GM18498 (cell line): ENCODE data around the gene CCS.
"Not testable (repeated sequence)": the region's sequence is repeated elsewhere in the genome, so short reads cannot be mapped to it uniquely, and the experiment has no call there.

Experiments
- ATAC-seq: cut with Tn5 transposase; IDR thresholded peaks from one replicate; pipeline ENCODE4 v1.9.1; 2021; ENCODE audit warnings: mild to moderate bottlenecking, moderate library complexity; ENCODE audit not compliant: unreplicated experiment

CCS gene

GRCh38 chr11:66625041-66625751, 32.2 kb downstream of the CCS start:
- no peak for ATAC-seq

GRCh38 chr11:66625752-66626149, 32.8 kb downstream of the CCS start:
- no peak for ATAC-seq

- ATAC-seq = no peak
Observed at GRCh38 chr11:66626382-66626781, 33.4 kb downstream of the CCS start.

- ATAC-seq = no peak
Observed at GRCh38 chr11:66626926-66627325, 33.9 kb downstream of the CCS start.

- ATAC-seq = no peak
Observed at GRCh38 chr11:66628061-66628603, 35.1 kb downstream of the CCS start.

GRCh38 chr11:66629356-66629755, 36.4 kb downstream of the CCS start:
- no peak for ATAC-seq

- no peak for ATAC-seq
Observed at GRCh38 chr11:66631883-66632282, 38.9 kb downstream of the CCS start.

GRCh38 chr11:66632952-66633351, 40.0 kb downstream of the CCS start:
- no peak for ATAC-seq

GRCh38 chr11:66636411-66636810, 43.4 kb downstream of the CCS start:
- ATAC-seq = no peak

GRCh38 chr11:66637557-66638176, 44.7 kb downstream of the CCS start:
- ATAC-seq = no peak

GRCh38 chr11:66638177-66639065, 45.4 kb downstream of the CCS start, which contains the start of gene RBM4:
Gene RBM4 (plus strand): TSS chr11:66638703. CDS start chr11:66639712, 1,009 bp downstream.
- ATAC-seq = peak; percentile 96

- no peak for ATAC-seq
Observed at GRCh38 chr11:66639066-66639813, 46.3 kb downstream of the CCS start.

GRCh38 chr11:66639814-66640340, 46.9 kb downstream of the CCS start:
- ATAC-seq = not testable (repeated sequence)

- no peak for ATAC-seq
Observed at GRCh38 chr11:66641834-66642233, 48.8 kb downstream of the CCS start.

- no peak for ATAC-seq
Observed at GRCh38 chr11:66643745-66644437, 50.9 kb downstream of the CCS start.

GRCh38 chr11:66646828-66647227, 53.8 kb downstream of the CCS start:
- no peak for ATAC-seq

- ATAC-seq = no peak
Observed at GRCh38 chr11:66649903-66650302, 56.9 kb downstream of the CCS start.

- ATAC-seq = no peak
Observed at GRCh38 chr11:66651016-66651415, 58.0 kb downstream of the CCS start.

- no peak for ATAC-seq
Observed at GRCh38 chr11:66652651-66653050, 59.7 kb downstream of the CCS start.

GRCh38 chr11:66653123-66653522, 60.1 kb downstream of the CCS start:
- no peak for ATAC-seq
